Mucosa of rectum (tissue), 2 donors: Measurements from ENCODE around the gene SLC35B4.

Experiments
- H3K27ac ChIP-seq, 2 donors: one replicate each; pipeline ENCODE4 v1.7.0; 2013; ENCODE audit warnings: inconsistent platforms in 2 of 2, low read depth in 2 of 2, low read length in 2 of 2
- H3K27me3 ChIP-seq, 2 donors: one replicate each; pipeline ENCODE4 v1.7.0; 2013; ENCODE audit warnings: low read length in 2 of 2; ENCODE audit not compliant: control insufficient read depth in 2 of 2, insufficient read depth in 2 of 2
- H3K36me3 ChIP-seq, 2 donors: one replicate each; pipeline ENCODE4 v1.7.0; 2013; ENCODE audit warnings: low read length in 2 of 2; ENCODE audit not compliant: control insufficient read depth in 2 of 2, insufficient read depth in 2 of 2
- H3K4me1 ChIP-seq, 2 donors: one replicate each; pipeline ENCODE4 v1.7.0; 2013; ENCODE audit warnings: low read length in 2 of 2, mild to moderate bottlenecking in 1 of 2; ENCODE audit not compliant: control insufficient read depth in 2 of 2, insufficient read depth in 2 of 2
- H3K4me3 ChIP-seq, 2 donors: one replicate each; pipeline ENCODE4 v1.7.0; 2013; ENCODE audit warnings: low read length in 2 of 2
- H3K9ac ChIP-seq, 2 donors: one replicate each; pipeline ENCODE4 v1.7.0; 2013; ENCODE audit warnings: low read length in 2 of 2, low read depth in 1 of 2, mild to moderate bottlenecking in 1 of 2
- H3K9me3 ChIP-seq, 2 donors: one replicate each; pipeline ENCODE4 v1.7.0; 2013; ENCODE audit warnings: low read length in 2 of 2; ENCODE audit not compliant: control insufficient read depth in 2 of 2
- donor health status: healthy.
- donor health status: Normal muscosa, but diverticular disease.

Gene SLC35B4

GRCh38 chr7:134315679-134316538 is 821 bp downstream of the SLC35B4 start:
- H3K9ac ChIP-seq: peak overlapping the region; percentile 48 to 68
- H3K4me3 ChIP-seq: peak overlapping the region; percentile 78 to 88
- no peaks in the 10 kb centered on the region for H3K27me3 ChIP-seq
- peaks cover 4 to 12% of the 10 kb centered on the region in 2 donors for H3K4me1 ChIP-seq
- no peaks in the 10 kb centered on the region for H3K9me3 ChIP-seq
- H3K27ac ChIP-seq: peak overlapping the region; percentile 70 to 75
- H3K36me3 ChIP-seq: no peaks in the 10 kb centered on the region

- Histone ChIP-seq H3K27ac (no peak overlapping the region), H3K9me3 (no peaks in the 10 kb centered on the region), H3K27me3 (no peaks in the 10 kb centered on the region), H3K9ac (no peak overlapping the region), H3K4me1 (peaks cover 4 to 12% of the 10 kb centered on the region in 2 donors), H3K36me3 (no peaks in the 10 kb centered on the region), H3K4me3 (no peak overlapping the region)
Measured at GRCh38 chr7:134313543-134313942, 3.2 kb downstream of the SLC35B4 start.

DNA sequence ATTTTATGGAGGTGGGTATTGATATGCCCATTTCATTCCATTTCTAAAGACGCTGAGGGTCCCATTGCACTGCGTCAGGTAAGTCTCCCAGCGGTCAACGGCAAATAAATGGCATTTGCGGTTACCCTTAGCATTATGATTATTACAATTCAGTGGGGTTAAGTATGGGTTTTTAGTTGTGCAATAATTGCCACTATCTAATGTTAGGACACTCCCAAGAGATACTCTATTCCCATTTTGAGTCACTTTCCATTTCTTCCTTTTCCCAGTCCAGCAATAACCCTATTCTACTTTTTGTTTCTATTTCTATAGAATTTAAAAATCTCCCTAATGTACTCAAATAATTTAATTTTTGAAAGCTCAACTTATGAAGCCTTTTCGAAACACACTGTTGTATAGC is 4.0 kb downstream of the SLC35B4 start:
- Histone ChIP-seq H3K27ac (no peak overlapping the region), H3K9ac (no peak overlapping the region), H3K4me3 (no peak overlapping the region), H3K4me1 (peaks cover 4 to 12% of the 10 kb centered on the region in 2 donors), H3K9me3 (no peaks in the 10 kb centered on the region), H3K27me3 (no peaks in the 10 kb centered on the region), H3K36me3 (no peaks in the 10 kb centered on the region)

DNA sequence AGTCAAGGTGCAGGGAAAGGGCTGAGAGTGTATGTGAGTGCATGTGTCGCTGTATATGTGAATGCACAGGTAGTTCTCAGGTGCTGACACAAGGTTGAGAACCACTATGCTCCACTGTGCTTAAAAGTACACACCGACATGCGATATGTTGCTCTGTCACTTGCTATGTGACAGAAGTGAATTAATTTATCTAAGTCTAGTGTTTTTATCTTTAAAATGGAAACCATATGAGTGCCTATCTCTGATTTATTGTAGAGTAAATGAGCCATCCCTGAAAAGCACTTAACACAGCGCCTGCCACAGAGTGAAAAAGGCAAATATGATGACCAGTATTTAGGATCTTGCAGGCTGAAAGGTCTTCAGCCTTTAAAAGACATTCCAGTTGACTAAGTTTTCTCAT is 4.9 kb downstream of the SLC35B4 start:
- Histone ChIP-seq H3K9me3 (no peaks in the 10 kb centered on the region), H3K27ac (no peak overlapping the region), H3K9ac (no peak overlapping the region), H3K36me3 (no peaks in the 10 kb centered on the region), H3K4me1 (peaks cover 4 to 12% of the 10 kb centered on the region in 2 donors), H3K4me3 (no peak overlapping the region), H3K27me3 (no peaks in the 10 kb centered on the region)

GRCh38 chr7:134308548-134308947 is 8.2 kb downstream of the SLC35B4 start:
- Histone ChIP-seq H3K9ac (no peak overlapping the region), H3K27ac (no peak overlapping the region), H3K27me3 (no peaks in the 10 kb centered on the region), H3K36me3 (peaks cover 5% of the 10 kb centered on the region in 2 donors), H3K4me3 (no peak overlapping the region), H3K9me3 (no peaks in the 10 kb centered on the region), H3K4me1 (peaks cover 0 to 3% of the 10 kb centered on the region in 2 donors)

DNA sequence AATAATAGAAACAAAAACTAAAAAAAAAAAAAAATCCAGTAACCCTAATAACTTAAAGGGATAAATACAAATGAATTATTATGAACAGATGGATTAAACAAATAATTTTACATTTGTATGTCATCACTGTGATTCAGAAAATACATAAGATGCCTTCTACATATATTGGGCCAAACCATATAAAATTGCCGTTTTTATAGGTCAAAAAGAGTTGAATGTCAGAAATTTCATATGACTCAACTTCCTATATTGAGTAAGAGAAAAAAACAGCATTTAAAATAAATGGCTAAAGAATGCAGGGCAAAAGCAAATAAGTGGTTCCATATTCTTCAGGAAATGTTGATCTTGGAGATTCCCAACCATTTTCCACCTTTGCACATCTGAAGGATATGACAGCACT is 9.4 kb downstream of the SLC35B4 start:
- Histone ChIP-seq H3K4me1 (no peaks in the 10 kb centered on the region), H3K9me3 (no peaks in the 10 kb centered on the region), H3K36me3 (peaks cover 5% of the 10 kb centered on the region in 2 donors), H3K4me3 (no peak overlapping the region), H3K27ac (no peak overlapping the region), H3K27me3 (no peaks in the 10 kb centered on the region), H3K9ac (no peak overlapping the region)

DNA sequence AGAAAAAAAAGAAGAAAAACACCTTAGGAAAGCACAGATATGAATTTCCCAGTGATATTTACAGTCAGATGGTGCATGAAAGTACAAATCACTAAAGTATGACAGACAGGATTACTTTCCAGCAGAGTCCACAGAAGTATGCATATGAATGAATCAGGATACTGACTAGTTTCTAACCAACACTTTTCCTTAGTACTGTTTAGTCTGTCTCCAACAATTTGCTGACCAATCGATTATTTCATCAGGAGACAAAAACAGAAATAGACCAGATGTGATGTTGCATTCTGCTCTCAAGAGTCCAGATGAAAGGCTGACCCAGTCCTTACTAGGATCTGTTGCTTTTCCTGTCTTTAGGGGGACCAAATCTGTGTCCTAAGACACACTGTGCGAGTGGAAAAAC is 14.6 kb downstream of the SLC35B4 start:
- no peak overlapping the region for H3K27ac ChIP-seq
- H3K9ac ChIP-seq: no peak overlapping the region

GRCh38 chr7:134301592-134301991 is 15.1 kb downstream of the SLC35B4 start:
- Histone ChIP-seq H3K27ac (no peak overlapping the region), H3K36me3 (peaks cover 5 to 8% of the 10 kb centered on the region in 2 donors), H3K4me3 (no peak overlapping the region)

More for the DNA sequence above, 14.6 kb downstream of the SLC35B4 start:
- peaks cover 5 to 8% of the 10 kb centered on the region in 2 donors for H3K36me3 ChIP-seq
- no peaks in the 10 kb centered on the region for H3K9me3 ChIP-seq
- no peaks in the 10 kb centered on the region for H3K4me1 ChIP-seq
- no peaks in the 10 kb centered on the region for H3K27me3 ChIP-seq
- H3K4me3 ChIP-seq: no peak overlapping the region

DNA sequence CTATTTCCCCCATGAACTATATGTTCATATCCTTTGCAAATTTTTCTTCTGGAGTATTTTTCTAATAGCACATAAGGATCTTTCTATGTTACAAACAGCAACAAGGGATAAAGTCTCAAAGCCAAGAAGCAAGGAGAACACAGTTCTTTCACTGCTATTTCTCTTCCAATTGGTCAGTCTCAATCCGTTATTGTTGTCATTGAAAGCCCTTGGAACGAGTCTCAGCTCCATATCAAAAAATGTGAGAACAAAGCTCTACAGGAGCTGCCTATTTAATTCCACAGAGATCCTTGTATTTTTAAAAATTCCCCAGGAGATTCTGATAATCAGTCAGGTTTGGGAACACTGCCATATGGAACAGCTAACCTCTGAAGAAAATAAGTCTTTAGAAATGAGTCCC is 15.7 kb downstream of the SLC35B4 start:
- Histone ChIP-seq H3K4me3 (no peak overlapping the region), H3K9me3 (no peaks in the 10 kb centered on the region), H3K36me3 (peaks cover 5 to 8% of the 10 kb centered on the region in 2 donors), H3K27me3 (no peaks in the 10 kb centered on the region), H3K9ac (no peak overlapping the region), H3K4me1 (no peaks in the 10 kb centered on the region), H3K27ac (no peak overlapping the region)

More at GRCh38 chr7:134301592-134301991, 15.1 kb downstream of the SLC35B4 start:
- no peaks in the 10 kb centered on the region for H3K27me3 ChIP-seq
- no peak overlapping the region for H3K9ac ChIP-seq
- no peaks in the 10 kb centered on the region for H3K4me1 ChIP-seq
- no peaks in the 10 kb centered on the region for H3K9me3 ChIP-seq

GRCh38 chr7:134298902-134299683 is 17.6 kb downstream of the SLC35B4 start:
- H3K9ac ChIP-seq: no peak overlapping the region
- no peaks in the 10 kb centered on the region for H3K9me3 ChIP-seq
- no peak overlapping the region for H3K4me3 ChIP-seq
- H3K4me1 ChIP-seq: no peaks in the 10 kb centered on the region
- H3K27me3 ChIP-seq: no peaks in the 10 kb centered on the region
- H3K27ac ChIP-seq: no peak overlapping the region
- H3K36me3 ChIP-seq: peaks cover 7 to 19% of the 10 kb centered on the region in 2 donors
